SU-DHL-6 (cell line): ENCODE data around the gene INSIG2.

Experiments used
- H2AFZ ChIP-seq: fragments of 200-600 bp; sonication (generic); 2 replicates; pipeline ENCODE4 v1.6.1; 2014; ENCODE audit warnings: low read depth, mild to moderate bottlenecking, moderate library complexity, mixed read lengths, antibody characterized with exemption, low read length; ENCODE audit not compliant: severe bottlenecking
- H3F3A ChIP-seq: fragments of 200-600 bp; shearing (Covaris generic); 2 replicates; pipeline ENCODE4 v1.6.0; 2016; ENCODE audit warnings: antibody characterized with exemption, mild to moderate bottlenecking; ENCODE audit not compliant: insufficient read depth
- H3K27ac ChIP-seq: fragments of 200-600 bp; sonication (generic); 2 replicates; pipeline ENCODE4 v1.5.1; 2016; ENCODE audit warnings: low read depth, mild to moderate bottlenecking, low read length, moderate library complexity, mixed read lengths
- H3K27me3 ChIP-seq: fragments of 200-600 bp; sonication (generic), shearing (Covaris generic); 2 replicates; pipeline ENCODE4 v1.6.0; 2014; ENCODE audit warnings: mild to moderate bottlenecking, low read length
- H3K36me3 ChIP-seq: fragments of 200-600 bp; sonication (generic); 2 replicates; pipeline ENCODE4 v1.6.1; 2014; ENCODE audit warnings: mild to moderate bottlenecking, low read length, mixed read lengths
- H3K4me2 ChIP-seq: fragments of 300-600, 200-600 bp; shearing (Covaris generic), sonication (generic); 2 replicates; pipeline ENCODE4 v1.6.0; 2014; ENCODE audit warnings: low read length, low read depth, mild to moderate bottlenecking; ENCODE audit not compliant: poor library complexity, severe bottlenecking
- H3K4me3 ChIP-seq: fragments of 200-600 bp; sonication (generic); 2 replicates; pipeline ENCODE4 v1.5.1; 2014; ENCODE audit warnings: antibody characterized with exemption, low read length, mild to moderate bottlenecking, mixed read lengths; ENCODE audit not compliant: insufficient read depth, poor library complexity, severe bottlenecking
- H3K79me2 ChIP-seq: fragments of 200-600 bp; sonication (generic); 2 replicates; pipeline ENCODE4 v1.6.1; 2014; ENCODE audit warnings: mild to moderate bottlenecking, low read length, moderate library complexity; ENCODE audit not compliant: insufficient read depth
- H3K9ac ChIP-seq: fragments of 200-600 bp; sonication (generic); 2 replicates; pipeline ENCODE4 v1.7.0; 2014; ENCODE audit warnings: mild to moderate bottlenecking, low read length
- H3K9me2 ChIP-seq: fragments of 200-600 bp; sonication (generic); replicated peaks from 2 replicates; pipeline ENCODE4 v1.6.1; 2014; ENCODE audit warnings: low read length; ENCODE audit not compliant: insufficient read depth
- H3K9me3 ChIP-seq: fragments of 200-600 bp; sonication (generic); 2 replicates; pipeline ENCODE4 v1.6.1; 2014; ENCODE audit warnings: low read length, mixed read lengths; ENCODE audit not compliant: insufficient read depth
- H4K20me1 ChIP-seq: fragments of 200-600 bp; sonication (generic); 2 replicates; pipeline ENCODE4 v1.6.1; 2014; ENCODE audit warnings: low read depth, mild to moderate bottlenecking, antibody characterized with exemption, low read length, moderate library complexity, mixed read lengths
- CTCF ChIP-seq: fragments of 200-600 bp; sonication (generic); IDR thresholded peaks from one replicate; pipeline ENCODE4 v1.5.1; 2017; ENCODE audit warnings: antibody characterized with exemption, mild to moderate bottlenecking, low read length, moderate library complexity; ENCODE audit not compliant: insufficient read depth, poor library complexity, severe bottlenecking
- EZH2phosphoT487 ChIP-seq: fragments of 200-600 bp; sonication (generic), shearing (Covaris generic); conservative IDR thresholded peaks from 2 replicates; pipeline ENCODE4 v1.6.1; 2018; ENCODE audit warnings: mild to moderate bottlenecking, antibody characterized with exemption, low read length, moderate library complexity, mixed read lengths

The INSIG2 gene

GRCh38 chr2:118049816-118050140, 38.5 kb upstream of the INSIG2 start:
- Histone ChIP-seq H3K4me3 (no peak overlapping the region), H3K9ac (no peak overlapping the region), H3K4me2 (no peak overlapping the region), H3F3A (no peaks in the 10 kb centered on the region), H3K36me3 (no peaks in the 10 kb centered on the region), H2AFZ (no peak overlapping the region), H3K79me2 (no peaks in the 10 kb centered on the region), H3K27me3 (no peaks in the 10 kb centered on the region), H3K9me2 (no peaks in the 10 kb centered on the region), H4K20me1 (no peaks in the 10 kb centered on the region), H3K9me3 (no peaks in the 10 kb centered on the region), H3K27ac (no peak overlapping the region)
- TF ChIP-seq EZH2phosphoT487 (no peak), CTCF (no peak)

- Histone ChIP-seq H3K4me2 (no peak overlapping the region), H4K20me1 (no peaks in the 10 kb centered on the region), H3K27ac (no peak overlapping the region), H3K4me3 (no peak overlapping the region), H3K9me2 (no peaks in the 10 kb centered on the region), H3K79me2 (no peaks in the 10 kb centered on the region), H3K27me3 (no peaks in the 10 kb centered on the region), H3F3A (no peaks in the 10 kb centered on the region), H3K36me3 (no peaks in the 10 kb centered on the region), H3K9ac (no peak overlapping the region), H2AFZ (no peak overlapping the region), H3K9me3 (no peaks in the 10 kb centered on the region)
- no peak for TF ChIP-seq EZH2phosphoT487
- no peak for TF ChIP-seq CTCF
These were observed 37.9 kb upstream of the INSIG2 start for GRCh38 chr2:118050386-118050785.

- H3K79me2 ChIP-seq: no peaks in the 10 kb centered on the region
- no peak overlapping the region for H3K9ac ChIP-seq
- no peaks in the 10 kb centered on the region for H3K9me2 ChIP-seq
- TF ChIP-seq CTCF: no peak
- no peak for TF ChIP-seq EZH2phosphoT487
- no peaks in the 10 kb centered on the region for H3K27me3 ChIP-seq
- H3K4me3 ChIP-seq: no peak overlapping the region
- no peaks in the 10 kb centered on the region for H3K9me3 ChIP-seq
- no peaks in the 10 kb centered on the region for H3K36me3 ChIP-seq
- H3K4me2 ChIP-seq: no peak overlapping the region
- H4K20me1 ChIP-seq: no peaks in the 10 kb centered on the region
- H3F3A ChIP-seq: 0 out of 2 replicates have a peak, but pooled peaks cover 3% of the 10 kb centered on the region
- H2AFZ ChIP-seq: no peak overlapping the region
- no peak overlapping the region for H3K27ac ChIP-seq
These were observed 37.3 kb upstream of the INSIG2 start for GRCh38 chr2:118050974-118051373.
